Sigmoid colon (tissue), 7 donors: Measurements from ENCODE around the gene ECT2. TPM values are rescaled to one million over a fixed set of nuclear protein-coding genes. Genes with fewer than 3 reads are reported as not detected.

Experiments
- DNase-seq: peaks from one replicate; pipeline ENCODE4 v3.0.0-alpha.2; 2019
- H3K27ac ChIP-seq, 4 donors: fragments of 200-600 bp; sonication (generic); one replicate each; pipeline ENCODE4 v1.5.1; 2016 to 2019; ENCODE audit warnings: mild to moderate bottlenecking in 1 of 4
- H3K27me3 ChIP-seq, 3 donors: fragments of 200-600 bp; sonication (generic); one replicate each; pipeline ENCODE4 v1.5.1; 2019; ENCODE audit warnings: mild to moderate bottlenecking in 1 of 3
- H3K36me3 ChIP-seq, 4 donors: fragments of 200-600 bp; sonication (generic); one replicate each; pipeline ENCODE4 v1.5.1; 2016 to 2019
- H3K4me1 ChIP-seq, 4 donors: fragments of 200-600 bp; sonication (generic); one replicate each; pipeline ENCODE4 v1.5.1; 2017 to 2019
- H3K4me3 ChIP-seq, 4 donors: fragments of 200-600 bp; sonication (generic); one replicate each; pipeline ENCODE4 v1.5.1; 2017 to 2019; ENCODE audit warnings: mild to moderate bottlenecking in 2 of 4, moderate library complexity in 1 of 4
- H3K9me3 ChIP-seq, 4 donors: fragments of 200-600 bp in 3 of 4; sonication (generic) in 3 of 4; one replicate each; pipeline versions ENCODE4 v1.5.1 to v1.6.1; 2013 to 2019
- EP300 ChIP-seq, 4 donors: sonication (generic); formaldehyde crosslinking; IDR thresholded peaks; one replicate each; pipeline ENCODE4 v1.6.1; 2017; ENCODE audit warnings: antibody characterized with exemption in 4 of 4
- POLR2A ChIP-seq, 2 donors: fragments of 450-650 bp; IDR thresholded peaks; one replicate each; pipeline ENCODE4 v1.6.1; 2016; ENCODE audit warnings: antibody characterized with exemption in 2 of 2, mild to moderate bottlenecking in 2 of 2, moderate library complexity in 2 of 2
- POLR2AphosphoS5 ChIP-seq, 4 donors: sonication (generic); formaldehyde crosslinking; IDR thresholded peaks; one replicate each; pipeline ENCODE4 v1.6.1; 2017; ENCODE audit warnings: antibody characterized with exemption in 4 of 4
- WGBS, 2 donors: extraction: QIAGEN DNeasy Blood & Tissue Kit; methylation state at CpG; one replicate each; pipeline ENCODE4 v1.1.7; 2013; 5-methylcytosine and 5-hydroxymethylcytosine counted together
- intact Hi-C: fragments of 100-400 bp; cut with DNase I; formaldehyde crosslinking; loops from one replicate; pipeline ENCODE4 v1.15.1; 2023
- polyA plus RNA-seq, 3 donors: library from polyadenylated mRNA; stranded (reverse); fragments of 200-250 nt; gene quantifications; one replicate each; pipeline ENCODE4 v1.2.3, GENCODE V29; 2013
- total RNA-seq, 4 donors: library from RNA; depleted of rRNA; stranded (reverse); fragments of >200 nt; gene quantifications; one replicate each; pipeline ENCODE4 v1.1.0, GENCODE V29; 2016
- TF ChIP-seq, protein P1 (sequence below), 4 experiments: fragments of 450-650 bp in 3 of 4; fragments of 200-600 bp in 1 of 4; IDR thresholded peaks; one replicate each; pipeline ENCODE4 v1.5.1; 2016 to 2019; ENCODE audit warnings: antibody characterized with exemption in 4 of 4, mild to moderate bottlenecking in 3 of 4, moderate library complexity in 2 of 4
- donor health status: healthy with polysubstance abuse.
- donor health status: Bipolar disorder and iron deficiency.
- donor health status: healthy.

The ECT2 gene
- total and polyA plus RNA-seq, 7 donors = 3.3 to 21.9 (median 9.7) TPM

DNA sequence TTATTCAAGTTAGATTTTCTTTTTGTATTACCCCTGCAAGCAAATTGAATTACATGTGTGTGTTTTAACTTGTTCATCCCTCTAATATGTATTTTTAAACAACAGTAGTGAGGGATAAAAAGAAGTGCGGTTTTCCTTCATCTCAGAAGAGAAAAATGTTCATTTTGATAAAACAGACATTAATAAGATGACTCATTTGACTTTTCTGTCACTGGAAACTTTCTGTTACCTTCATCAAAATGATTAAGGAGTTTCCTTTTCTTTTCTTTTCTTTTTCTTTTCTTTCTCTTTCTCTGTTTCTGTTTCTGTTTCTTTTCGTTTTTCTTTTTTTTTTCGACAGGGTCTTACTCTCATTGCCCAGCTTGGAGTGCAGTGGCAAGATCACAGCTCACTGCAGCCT lies 53.0 kb downstream of the ECT2 start:
- TF ChIP-seq, protein P1, sequence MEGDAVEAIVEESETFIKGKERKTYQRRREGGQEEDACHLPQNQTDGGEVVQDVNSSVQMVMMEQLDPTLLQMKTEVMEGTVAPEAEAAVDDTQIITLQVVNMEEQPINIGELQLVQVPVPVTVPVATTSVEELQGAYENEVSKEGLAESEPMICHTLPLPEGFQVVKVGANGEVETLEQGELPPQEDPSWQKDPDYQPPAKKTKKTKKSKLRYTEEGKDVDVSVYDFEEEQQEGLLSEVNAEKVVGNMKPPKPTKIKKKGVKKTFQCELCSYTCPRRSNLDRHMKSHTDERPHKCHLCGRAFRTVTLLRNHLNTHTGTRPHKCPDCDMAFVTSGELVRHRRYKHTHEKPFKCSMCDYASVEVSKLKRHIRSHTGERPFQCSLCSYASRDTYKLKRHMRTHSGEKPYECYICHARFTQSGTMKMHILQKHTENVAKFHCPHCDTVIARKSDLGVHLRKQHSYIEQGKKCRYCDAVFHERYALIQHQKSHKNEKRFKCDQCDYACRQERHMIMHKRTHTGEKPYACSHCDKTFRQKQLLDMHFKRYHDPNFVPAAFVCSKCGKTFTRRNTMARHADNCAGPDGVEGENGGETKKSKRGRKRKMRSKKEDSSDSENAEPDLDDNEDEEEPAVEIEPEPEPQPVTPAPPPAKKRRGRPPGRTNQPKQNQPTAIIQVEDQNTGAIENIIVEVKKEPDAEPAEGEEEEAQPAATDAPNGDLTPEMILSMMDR (IDR thresholded peaks at IDR 0.05) = no peak
- no peak for TF ChIP-seq POLR2AphosphoS5 (IDR thresholded peaks at IDR 0.05)
- no peak for TF ChIP-seq POLR2A (IDR thresholded peaks at IDR 0.05)
- TF ChIP-seq EP300 (IDR thresholded peaks at IDR 0.05) = no peak
- no peak overlapping the region for H3K4me3 ChIP-seq
- no peaks in the 10 kb centered on the region for H3K9me3 ChIP-seq
- no peak overlapping the region for H3K27ac ChIP-seq
- no peaks in the 10 kb centered on the region for H3K27me3 ChIP-seq
- H3K36me3 ChIP-seq = peaks cover 0 to 8% (median 0%) of the 10 kb centered on the region in 4 donors
- 85 to 90% methylated on average over 3 of the region's 3 CpGs for WGBS, 2 donors
- no peak for DNase-seq
- intact Hi-C loops = no loop called here
- H3K4me1 ChIP-seq = no peaks in the 10 kb centered on the region

DNA sequence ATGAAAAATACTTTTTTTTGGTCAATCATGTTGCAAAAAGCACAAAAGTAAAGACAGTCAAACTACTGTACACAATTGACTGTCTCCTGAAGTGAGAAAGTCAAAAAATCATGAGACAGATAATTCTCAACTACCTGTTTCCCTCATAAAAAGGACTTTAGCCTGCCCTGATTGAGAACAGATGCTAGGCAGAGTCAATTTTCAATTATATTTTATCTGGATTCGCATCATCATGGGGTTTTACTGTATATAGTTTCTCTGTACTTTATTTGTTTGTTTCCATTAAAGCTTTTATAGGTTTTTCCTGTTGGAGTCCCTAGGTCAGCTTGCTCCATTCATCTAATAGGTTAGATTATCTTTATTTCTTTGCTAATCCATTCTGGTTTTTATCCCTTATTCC lies 53.8 kb downstream of the ECT2 start:
- Histone ChIP-seq H3K36me3 (peaks cover 0 to 8% (median 0%) of the 10 kb centered on the region in 4 donors), H3K27me3 (no peaks in the 10 kb centered on the region), H3K9me3 (no peaks in the 10 kb centered on the region), H3K27ac (no peak overlapping the region), H3K4me1 (no peaks in the 10 kb centered on the region), H3K4me3 (no peak overlapping the region)
- 58 to 82% methylated on average over 1 of the region's 1 CpG for WGBS, 2 donors
- TF ChIP-seq EP300 (IDR thresholded peaks at IDR 0.05) (no peak), POLR2A (IDR thresholded peaks at IDR 0.05) (no peak), POLR2AphosphoS5 (IDR thresholded peaks at IDR 0.05) (no peak)
- TF ChIP-seq, protein P1 (IDR thresholded peaks at IDR 0.05) = no peak
- intact Hi-C loops = no loop called here
- no peak for DNase-seq

DNA sequence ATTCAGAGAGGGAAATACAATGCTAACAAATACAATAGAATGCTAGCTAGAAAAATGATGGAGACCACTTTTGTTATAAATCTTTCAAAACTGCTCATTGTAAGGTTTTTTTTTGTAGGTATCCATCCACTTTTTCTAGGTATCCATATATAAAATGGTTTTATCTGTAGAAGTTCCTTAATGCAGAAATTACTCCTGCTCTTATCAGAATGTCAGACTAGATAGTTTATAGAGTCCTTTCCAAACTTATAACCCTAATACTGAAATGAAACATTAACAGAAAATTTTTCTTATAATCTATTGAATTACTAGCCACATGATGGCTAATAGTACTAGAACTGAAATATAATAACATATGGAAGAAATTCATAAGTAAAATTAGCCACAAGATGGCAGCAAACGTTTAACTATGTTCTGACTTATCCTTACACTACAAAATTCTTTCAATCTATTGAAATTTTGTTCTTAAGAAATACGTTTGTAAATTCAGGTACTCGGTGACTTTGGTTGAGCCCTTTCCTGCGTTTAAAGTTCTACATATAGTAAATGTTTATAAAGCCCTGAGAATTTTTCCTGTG lies 58.5 kb downstream of the ECT2 start:
- Histone ChIP-seq H3K9me3 (no peaks in the 10 kb centered on the region), H3K4me3 (no peak overlapping the region), H3K4me1 (no peaks in the 10 kb centered on the region), H3K27ac (no peak overlapping the region), H3K27me3 (no peaks in the 10 kb centered on the region), H3K36me3 (peaks cover 0 to 8% (median 0%) of the 10 kb centered on the region in 4 donors)
- intact Hi-C loops = no loop called here
- 62 to 76% methylated on average over 4 of the region's 4 CpGs for WGBS, 2 donors
- DNase-seq = no peak
- TF ChIP-seq, protein P1 (IDR thresholded peaks at IDR 0.05) = no peak
- TF ChIP-seq EP300 (IDR thresholded peaks at IDR 0.05) = no peak
- TF ChIP-seq POLR2AphosphoS5 (IDR thresholded peaks at IDR 0.05) = no peak
- no peak for TF ChIP-seq POLR2A (IDR thresholded peaks at IDR 0.05)

DNA sequence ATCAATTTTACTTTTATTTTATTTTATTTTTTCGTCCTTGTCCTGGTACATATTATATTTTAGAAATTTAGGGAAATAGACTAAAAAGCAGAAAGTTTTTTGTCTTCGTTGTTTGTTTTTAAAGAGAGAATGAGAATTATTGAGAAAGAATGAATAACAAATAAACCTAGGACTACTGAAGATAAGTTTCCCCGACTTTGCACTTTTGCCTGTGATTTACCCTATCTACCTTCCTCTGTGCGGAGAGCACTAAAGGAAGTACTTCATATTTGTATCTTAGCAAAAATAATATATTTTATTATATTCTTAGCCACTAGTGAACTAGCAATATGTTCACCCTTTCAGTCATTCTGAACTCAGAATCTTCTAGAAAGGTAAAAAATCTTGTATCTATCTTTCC lies 60.6 kb downstream of the ECT2 start:
- Histone ChIP-seq H3K9me3 (no peaks in the 10 kb centered on the region), H3K36me3 (peaks cover 0 to 8% (median 0%) of the 10 kb centered on the region in 4 donors), H3K27me3 (no peaks in the 10 kb centered on the region), H3K27ac (no peak overlapping the region), H3K4me3 (no peak overlapping the region), H3K4me1 (no peaks in the 10 kb centered on the region)
- intact Hi-C loops = no loop called here
- 94 to 96% methylated on average over 4 of the region's 4 CpGs for WGBS, 2 donors
- TF ChIP-seq, protein P1 (IDR thresholded peaks at IDR 0.05) = no peak
- TF ChIP-seq EP300 (IDR thresholded peaks at IDR 0.05) (no peak), POLR2A (IDR thresholded peaks at IDR 0.05) (no peak), POLR2AphosphoS5 (IDR thresholded peaks at IDR 0.05) (no peak)
- no peak for DNase-seq

DNA sequence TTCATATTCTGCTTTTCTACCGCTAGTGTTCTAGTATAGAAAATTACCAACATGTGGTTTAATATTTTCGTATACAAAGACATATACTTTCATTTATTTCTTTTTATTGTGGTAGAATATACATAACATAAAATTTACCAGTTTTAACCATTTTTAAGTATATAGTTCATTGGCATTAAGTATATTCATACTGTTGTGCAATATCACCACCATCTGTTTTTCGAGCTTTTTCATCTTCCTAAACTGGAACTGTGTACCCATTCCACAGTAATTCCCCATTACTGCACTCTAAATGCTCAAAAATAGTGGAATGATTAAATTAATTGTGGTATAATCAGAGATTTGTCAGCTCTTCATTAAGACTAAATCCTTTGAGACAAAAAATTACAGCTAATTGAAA lies 62.9 kb downstream of the ECT2 start:
- no peaks in the 10 kb centered on the region for H3K27me3 ChIP-seq
- H3K9me3 ChIP-seq = no peaks in the 10 kb centered on the region
- no peaks in the 10 kb centered on the region for H3K4me1 ChIP-seq
- no peak for DNase-seq
- intact Hi-C loops = no loop called here
- WGBS, 2 donors = 95 to 96% methylated on average over 3 of the region's 3 CpGs
- H3K4me3 ChIP-seq = no peak overlapping the region
- H3K36me3 ChIP-seq = no peaks in the 10 kb centered on the region
- TF ChIP-seq POLR2AphosphoS5 (IDR thresholded peaks at IDR 0.05) (no peak), EP300 (IDR thresholded peaks at IDR 0.05) (no peak), POLR2A (IDR thresholded peaks at IDR 0.05) (no peak)
- TF ChIP-seq, protein P1 (IDR thresholded peaks at IDR 0.05) = no peak
- no peak overlapping the region for H3K27ac ChIP-seq
